HG03558 (cell line): ENCODE measurements around the gene TLCD4.
A peak's percentile ranks its signal among the peaks of the same experiment; 100 is the strongest.
"Not testable (repeated sequence)": the region's sequence is repeated elsewhere in the genome, so short reads cannot be mapped to it uniquely, and the experiment has no call there.

Experiments
- ATAC-seq: cut with Tn5 transposase; IDR thresholded peaks from one replicate; pipeline ENCODE4 v1.9.1; 2021; ENCODE audit warnings: moderate number of reproducible peaks; ENCODE audit not compliant: unreplicated experiment; ENCODE audit errors: extremely low read depth

The TLCD4 gene

DNA sequence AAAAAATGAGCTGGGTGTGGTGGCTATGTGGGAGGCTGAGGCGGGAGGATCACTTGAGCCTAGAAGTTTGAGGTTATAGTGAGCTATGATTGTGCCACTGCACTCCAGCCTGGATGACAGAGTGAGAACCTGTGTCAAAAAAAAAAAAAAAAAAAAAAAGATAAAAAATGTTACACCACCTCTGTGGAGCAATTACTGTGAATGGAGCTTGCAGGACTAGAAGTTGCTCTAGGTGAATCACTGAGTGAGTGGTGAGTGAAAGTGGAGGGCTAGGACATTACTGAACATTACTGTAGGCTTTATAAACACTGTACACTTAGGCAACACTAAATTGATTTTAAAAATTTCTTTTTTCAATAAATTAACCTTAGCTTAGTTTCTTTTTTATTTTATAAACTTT is 21.9 kb downstream of the TLCD4 start:
- ATAC-seq = no peak

DNA sequence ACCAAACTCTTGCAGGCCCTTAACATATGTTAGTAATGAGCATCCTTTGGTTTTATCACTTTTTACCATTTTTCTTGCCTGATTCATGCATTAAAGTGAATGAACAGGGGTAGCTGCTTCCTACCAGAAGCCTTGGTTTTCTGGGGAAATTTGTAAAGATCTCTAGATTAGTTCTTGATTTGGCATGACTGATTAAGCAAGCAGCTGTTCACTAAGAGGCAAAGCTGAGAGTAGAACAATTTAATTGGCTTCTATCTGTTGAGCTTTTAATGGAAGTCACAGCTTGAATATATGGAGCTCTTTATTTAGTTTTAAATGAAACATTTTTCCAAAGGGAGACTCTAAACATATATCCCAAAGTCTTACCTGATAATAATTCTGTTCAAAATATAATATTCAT is 23.6 kb downstream of the TLCD4 start:
- ATAC-seq = no peak

GRCh38 chr1:95145493-95145892 is 28.3 kb downstream of the TLCD4 start:
- no peak for ATAC-seq

DNA sequence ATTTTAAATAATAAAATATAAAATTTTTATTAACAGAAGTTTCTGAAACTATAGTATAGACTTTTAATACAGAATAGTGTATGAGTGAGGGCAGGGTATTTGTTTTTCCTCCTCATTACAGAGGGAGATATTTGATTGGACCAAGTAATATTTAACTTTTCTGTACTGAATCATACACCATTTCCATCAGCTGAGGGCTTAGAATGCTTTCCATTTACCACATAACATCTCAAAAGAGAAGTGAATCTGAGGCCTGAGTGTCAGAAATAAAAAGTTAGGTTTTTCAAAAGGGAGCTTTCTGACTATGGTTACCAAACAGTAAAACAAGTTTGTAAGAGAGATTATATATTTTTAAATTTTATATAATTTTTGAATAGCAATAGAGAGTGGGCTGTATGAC is 29.5 kb downstream of the TLCD4 start:
- peak; percentile 66 for ATAC-seq

GRCh38 chr1:95154096-95154495 is 36.9 kb downstream of the TLCD4 start:
- no peak for ATAC-seq

DNA sequence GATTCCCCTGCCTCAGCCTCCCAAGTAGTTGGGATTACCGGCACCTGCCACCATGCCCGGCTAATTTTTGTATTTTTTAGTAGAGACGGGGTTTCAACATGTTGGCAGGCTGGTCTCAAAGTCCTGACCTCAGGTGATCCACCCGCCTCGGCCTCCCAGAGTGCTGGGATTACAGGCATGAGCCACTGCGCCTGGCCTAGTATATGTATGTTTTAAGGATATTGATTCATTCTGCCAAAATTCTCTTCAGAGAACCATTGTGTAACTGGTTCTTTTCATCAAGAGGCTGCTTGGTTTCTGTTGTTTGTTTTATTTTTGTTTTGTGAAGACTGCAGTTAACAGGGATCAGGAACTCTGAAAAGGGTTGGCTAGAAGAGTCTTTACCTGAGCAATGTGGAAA is 48.4 kb downstream of the TLCD4 start:
- ATAC-seq = not testable (repeated sequence)
